MM.1S (cell line): ENCODE data around the gene TTC6.

Experiments
- DNase-seq: peaks from one replicate; pipeline ENCODE4 v3.0.0-alpha.2; 2015
- H2AFZ ChIP-seq: fragments of 300-600 bp; sonication (generic); 2 replicates; pipeline ENCODE4 v1.6.0; 2016; ENCODE audit warnings: antibody characterized with exemption, low read length
- H3F3A ChIP-seq: fragments of 300-600 bp; sonication (generic); 2 replicates; pipeline ENCODE4 v1.6.1; 2016; ENCODE audit warnings: mild to moderate bottlenecking, antibody characterized with exemption, low read length, moderate library complexity, mixed read lengths; ENCODE audit not compliant: insufficient read depth
- H3K27ac ChIP-seq: fragments of 300-600 bp; sonication (generic); 2 replicates; pipeline ENCODE4 v1.5.1; 2016; ENCODE audit warnings: mild to moderate bottlenecking, low read length
- H3K27me3 ChIP-seq: fragments of 300-600 bp; sonication (generic); replicated peaks from 2 replicates; pipeline ENCODE4 v1.6.0; 2016; ENCODE audit warnings: low read length; ENCODE audit not compliant: insufficient read depth
- H3K36me3 ChIP-seq: fragments of 300-600 bp; sonication (generic); replicated peaks from 2 replicates; pipeline ENCODE4 v1.6.1; 2016; ENCODE audit warnings: mild to moderate bottlenecking, low read length, mixed read lengths; ENCODE audit not compliant: insufficient read depth
- H3K4me1 ChIP-seq: fragments of 300-600 bp; sonication (generic); 2 replicates; pipeline ENCODE4 v1.6.1; 2016; ENCODE audit warnings: low read length, mixed read lengths
- H3K4me2 ChIP-seq: fragments of 300-600 bp; sonication (generic); 2 replicates; pipeline ENCODE4 v1.6.0; 2016; ENCODE audit warnings: low read depth, low read length
- H3K4me3 ChIP-seq: fragments of 300-600 bp; sonication (generic); 2 replicates; pipeline ENCODE4 v1.5.1; 2016; ENCODE audit warnings: low read length, mixed read lengths
- H3K79me2 ChIP-seq: fragments of 300-600 bp; sonication (generic); 2 replicates; pipeline ENCODE4 v1.6.1; 2016; ENCODE audit warnings: mixed run types, low read length, mixed read lengths
- H3K9ac ChIP-seq: fragments of 300-600 bp; sonication (generic); 2 replicates; pipeline ENCODE4 v1.6.1; 2016; ENCODE audit warnings: low read length, mixed read lengths
- H3K9me2 ChIP-seq: fragments of 300-600 bp; sonication (generic); replicated peaks from 2 replicates; pipeline ENCODE4 v1.6.1; 2016; ENCODE audit warnings: mild to moderate bottlenecking, low read length, mixed read lengths; ENCODE audit not compliant: insufficient read depth
- H3K9me3 ChIP-seq: fragments of 300-600 bp; sonication (generic); replicated peaks from 2 replicates; pipeline ENCODE4 v1.6.1; 2016; ENCODE audit warnings: mild to moderate bottlenecking, low read length, mixed read lengths; ENCODE audit not compliant: insufficient read depth
- H4K20me1 ChIP-seq: fragments of 300-600 bp; sonication (generic); 2 replicates; pipeline ENCODE4 v1.6.1; 2016; ENCODE audit warnings: mild to moderate bottlenecking, low read length, moderate library complexity, mixed read lengths; ENCODE audit not compliant: insufficient read depth
- CTCF ChIP-seq: fragments of 300-600 bp; sonication (generic); IDR thresholded peaks from 2 replicates; pipeline ENCODE4 v1.5.1; 2016; ENCODE audit warnings: antibody characterized with exemption, low read length, mixed read lengths
- EZH2 ChIP-seq: fragments of 300-600 bp; sonication (generic); optimal IDR thresholded peaks from 2 replicates; pipeline ENCODE3; 2017; ENCODE audit warnings: low read depth, mild to moderate bottlenecking, antibody characterized with exemption, low read length, mixed read lengths
- EZH2phosphoT487 ChIP-seq: fragments of 300-600 bp; sonication (generic); IDR thresholded peaks from 2 replicates; pipeline ENCODE4 v1.6.1; 2018; ENCODE audit warnings: antibody characterized with exemption, low read length

The TTC6 gene

GRCh38 chr14:37591311-37591940 lies 4.0 kb upstream of the TTC6 start:
- H3F3A ChIP-seq: peaks cover 7% of the 10 kb centered on the region
- H3K9me3 ChIP-seq: no peaks in the 10 kb centered on the region
- no peaks in the 10 kb centered on the region for H3K27me3 ChIP-seq
- H2AFZ ChIP-seq: no peak overlapping the region
- H4K20me1 ChIP-seq: no peaks in the 10 kb centered on the region
- H3K9me2 ChIP-seq: no peaks in the 10 kb centered on the region
- no peak overlapping the region for H3K4me3 ChIP-seq
- H3K4me2 ChIP-seq: no peak overlapping the region
- no peaks in the 10 kb centered on the region for H3K4me1 ChIP-seq
- no peak for TF ChIP-seq EZH2
- no peaks in the 10 kb centered on the region for H3K36me3 ChIP-seq
- H3K27ac ChIP-seq: no peak overlapping the region
- peaks cover 13% of the 10 kb centered on the region for H3K79me2 ChIP-seq
- DNase-seq: no peak
- no peak overlapping the region for H3K9ac ChIP-seq

- no peaks in the 10 kb centered on the region for H3K9me2 ChIP-seq
- H3K9me3 ChIP-seq: no peaks in the 10 kb centered on the region
- TF ChIP-seq CTCF: no peak
- no peak for TF ChIP-seq EZH2phosphoT487
- TF ChIP-seq EZH2: no peak
- H3K4me1 ChIP-seq: no peaks in the 10 kb centered on the region
- no peak overlapping the region for H3K4me3 ChIP-seq
- no peak overlapping the region for H2AFZ ChIP-seq
- no peak overlapping the region for H3K9ac ChIP-seq
- no peak overlapping the region for H3K4me2 ChIP-seq
- H3K79me2 ChIP-seq: peaks cover 13% of the 10 kb centered on the region
- DNase-seq: no peak
- H3K27me3 ChIP-seq: no peaks in the 10 kb centered on the region
- no peak overlapping the region for H3K27ac ChIP-seq
- H3F3A ChIP-seq: peaks cover 7% of the 10 kb centered on the region
- no peaks in the 10 kb centered on the region for H4K20me1 ChIP-seq
- H3K36me3 ChIP-seq: no peaks in the 10 kb centered on the region
These were observed 3.4 kb upstream of the TTC6 start for GRCh38 chr14:37591941-37592481.

GRCh38 chr14:37592482-37593408 lies 2.7 kb upstream of the TTC6 start:
- Histone ChIP-seq H3K27me3 (no peaks in the 10 kb centered on the region), H3K36me3 (no peaks in the 10 kb centered on the region), H3K9me3 (no peaks in the 10 kb centered on the region), H3K79me2 (peaks cover 13% of the 10 kb centered on the region), H3F3A (peaks cover 7% of the 10 kb centered on the region), H2AFZ (no peak overlapping the region), H3K4me1 (no peaks in the 10 kb centered on the region), H3K4me2 (no peak overlapping the region), H3K9me2 (no peaks in the 10 kb centered on the region), H4K20me1 (no peaks in the 10 kb centered on the region), H3K9ac (no peak overlapping the region), H3K27ac (no peak overlapping the region), H3K4me3 (no peak overlapping the region)
- TF ChIP-seq EZH2phosphoT487 (no peak), EZH2 (no peak), CTCF (no peak)
- DNase-seq: no peak
